ENCODE data around the gene PTPN21. TPM values are rescaled to one million over a fixed set of nuclear protein-coding genes. Genes with fewer than 3 reads are reported as not detected.

PTPN21 gene
- total RNA-seq, 4 donors from 2014 or later: 27.8 to 38.5 (median 28.9) TPM

DNA sequence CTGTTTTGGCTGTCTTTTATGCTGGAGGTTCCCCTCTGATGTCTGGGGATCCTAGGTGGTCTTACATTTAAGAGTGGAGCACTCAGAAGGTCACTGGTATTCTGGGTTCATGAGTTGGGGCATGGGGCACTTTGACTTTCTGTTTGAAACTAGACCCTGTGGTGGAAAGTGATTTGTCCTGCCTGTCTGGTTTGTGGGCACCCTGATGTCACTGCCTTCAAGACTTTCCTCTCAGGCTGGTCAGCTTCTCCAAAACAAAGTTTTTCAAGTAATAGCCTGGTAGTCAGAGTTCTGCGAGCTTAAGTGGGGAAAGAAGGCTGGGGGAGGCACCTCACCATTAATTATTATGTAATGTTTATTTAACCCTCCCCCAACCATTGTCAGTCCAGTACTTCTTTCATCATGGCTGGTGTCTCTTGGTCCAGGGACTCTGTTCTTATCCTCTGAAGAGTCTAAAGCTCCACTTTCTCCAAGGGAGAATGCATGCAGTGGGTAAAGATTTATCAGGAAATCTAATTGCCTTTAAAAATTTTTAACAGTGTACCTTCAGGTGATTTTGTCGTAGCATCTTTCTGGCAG lies 43.4 kb upstream of the PTPN21 start:
- 63 to 83% methylated on average over 2 of the region's 2 CpGs for WGBS, 2 donors (ENCODE audit: low coverage in 1 of 2)
- in situ Hi-C loops (cut with MboI; ENCODE audit: low pct_ligation_motif_present in 1 of 4, low pct_unique_long_range_greater_than_20kb in 1 of 4, low sequenced_read_pairs in 3 of 4): no loop called here

DNA sequence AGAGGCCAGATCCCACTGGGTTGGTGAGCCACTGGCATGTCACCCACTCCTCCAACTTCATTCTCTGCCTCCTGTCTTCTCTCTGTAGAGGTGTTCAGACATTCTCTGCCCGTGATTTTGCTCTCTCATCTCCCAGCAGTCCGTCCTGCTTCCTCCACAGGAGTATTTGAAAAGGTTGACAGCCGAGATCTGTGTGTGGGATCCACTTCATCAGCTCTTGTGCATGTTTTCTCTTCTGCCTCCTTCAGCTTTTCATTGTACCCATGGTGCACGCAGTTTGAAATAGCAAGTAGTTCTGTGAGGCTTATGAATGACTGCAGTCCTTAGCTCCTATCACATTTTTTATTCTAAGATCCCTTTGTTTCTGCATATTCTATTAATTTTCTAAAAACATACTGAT lies 42.8 kb upstream of the PTPN21 start:
- Histone ChIP-seq H3K4me1 (no peaks in the 10 kb centered on the region), H3K36me3 (peaks cover 0 to 73% (median 33%) of the 10 kb centered on the region in 4 donors), H3K9me3 (no peaks in the 10 kb centered on the region), H3K4me3 (no peak overlapping the region), H3K27me3 (no peaks in the 10 kb centered on the region), H3K27ac (no peak overlapping the region)
- DNase-seq: no peak
- intact Hi-C loops (cut with DNase I; ENCODE audit: low total_unique reads): no loop called here
- TF ChIP-seq POLR2A (IDR thresholded peaks at IDR 0.05) (no peak), EP300 (IDR thresholded peaks at IDR 0.05; ENCODE audit: low read depth) (no peak), POLR2AphosphoS5 (IDR thresholded peaks at IDR 0.05) (no peak), CTCF (IDR thresholded peaks at IDR 0.05) (no peak)
- 96% methylated on average over 4 of the region's 4 CpGs for WGBS, 2 donors (ENCODE audit: low coverage in 1 of 2)
- in situ Hi-C loops (cut with MboI; ENCODE audit: low pct_ligation_motif_present in 1 of 4, low pct_unique_long_range_greater_than_20kb in 1 of 4, low sequenced_read_pairs in 3 of 4): no loop called here

More for the DNA sequence above, 43.4 kb upstream of the PTPN21 start:
- Histone ChIP-seq H3K27me3 (no peaks in the 10 kb centered on the region), H3K4me3 (no peak overlapping the region), H3K4me1 (no peaks in the 10 kb centered on the region), H3K36me3 (peaks cover 0 to 77% (median 36%) of the 10 kb centered on the region in 4 donors), H3K9me3 (no peaks in the 10 kb centered on the region), H3K27ac (no peak overlapping the region)
- no peak for DNase-seq
- intact Hi-C loops (cut with DNase I; ENCODE audit: low total_unique reads): no loop called here
- no peak for TF ChIP-seq CTCF (IDR thresholded peaks at IDR 0.05)
- no peak for TF ChIP-seq POLR2A (IDR thresholded peaks at IDR 0.05)
- no peak for TF ChIP-seq EP300 (IDR thresholded peaks at IDR 0.05; ENCODE audit: low read depth)
- no peak for TF ChIP-seq POLR2AphosphoS5 (IDR thresholded peaks at IDR 0.05)

DNA sequence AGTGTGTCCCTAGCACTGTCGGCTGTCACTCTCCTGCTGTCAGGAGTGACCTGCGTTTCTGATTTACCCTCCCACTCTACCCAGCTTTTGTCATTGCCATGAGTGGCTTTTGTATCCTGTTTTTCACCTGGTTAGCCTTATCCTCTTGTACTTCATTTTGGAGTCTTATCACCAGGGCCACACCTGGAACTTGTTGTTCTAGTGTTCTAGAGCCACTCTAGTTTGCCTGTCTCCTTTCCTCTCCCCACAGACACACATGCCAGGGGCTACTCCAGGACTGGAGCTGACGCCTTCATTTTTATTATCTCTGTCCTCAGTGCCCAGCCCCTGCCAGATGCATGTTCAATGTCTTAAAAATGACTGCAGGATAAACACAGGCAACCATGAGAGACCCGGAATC lies 42.2 kb upstream of the PTPN21 start:
- no peak for DNase-seq
- H3K4me3 ChIP-seq: no peak overlapping the region
- peaks cover 0 to 68% (median 30%) of the 10 kb centered on the region in 4 donors for H3K36me3 ChIP-seq
- no peaks in the 10 kb centered on the region for H3K4me1 ChIP-seq
- intact Hi-C loops (cut with DNase I; ENCODE audit: low total_unique reads) (no loop called here), in situ Hi-C loops (cut with MboI; ENCODE audit: low pct_ligation_motif_present in 1 of 4, low pct_unique_long_range_greater_than_20kb in 1 of 4, low sequenced_read_pairs in 3 of 4) (no loop called here)
- no peaks in the 10 kb centered on the region for H3K9me3 ChIP-seq
- TF ChIP-seq POLR2AphosphoS5 (IDR thresholded peaks at IDR 0.05) (no peak), POLR2A (IDR thresholded peaks at IDR 0.05) (no peak)
- H3K27ac ChIP-seq: no peak overlapping the region
- 83 to 93% methylated on average over 2 to 4 of the region's 4 CpGs for WGBS, 2 donors (ENCODE audit: low coverage in 1 of 2)
- no peaks in the 10 kb centered on the region for H3K27me3 ChIP-seq

GRCh38 chr14:88592031-88592430 lies 37.2 kb upstream of the PTPN21 start:
- H3K27me3 ChIP-seq: no peaks in the 10 kb centered on the region
- no peak overlapping the region for H3K27ac ChIP-seq
- no peak for DNase-seq
- H3K36me3 ChIP-seq: peaks cover 0 to 43% (median 19%) of the 10 kb centered on the region in 4 donors
- peaks cover 0 to 10% (median 5%) of the 10 kb centered on the region in 4 donors for H3K4me1 ChIP-seq
- in situ Hi-C loops (cut with MboI; ENCODE audit: low pct_ligation_motif_present in 1 of 4, low pct_unique_long_range_greater_than_20kb in 1 of 4, low sequenced_read_pairs in 3 of 4): no loop called here
- intact Hi-C loops (cut with DNase I; ENCODE audit: low total_unique reads): no loop called here
- TF ChIP-seq EP300 (IDR thresholded peaks at IDR 0.05; ENCODE audit: low read depth): no peak
- TF ChIP-seq CTCF (IDR thresholded peaks at IDR 0.05): no peak
- H3K4me3 ChIP-seq: no peak overlapping the region
- H3K9me3 ChIP-seq: no peaks in the 10 kb centered on the region
- WGBS, 2 donors (ENCODE audit: low coverage in 1 of 2): 11 to 56% methylated on average over 1 of the region's 1 CpG

DNA sequence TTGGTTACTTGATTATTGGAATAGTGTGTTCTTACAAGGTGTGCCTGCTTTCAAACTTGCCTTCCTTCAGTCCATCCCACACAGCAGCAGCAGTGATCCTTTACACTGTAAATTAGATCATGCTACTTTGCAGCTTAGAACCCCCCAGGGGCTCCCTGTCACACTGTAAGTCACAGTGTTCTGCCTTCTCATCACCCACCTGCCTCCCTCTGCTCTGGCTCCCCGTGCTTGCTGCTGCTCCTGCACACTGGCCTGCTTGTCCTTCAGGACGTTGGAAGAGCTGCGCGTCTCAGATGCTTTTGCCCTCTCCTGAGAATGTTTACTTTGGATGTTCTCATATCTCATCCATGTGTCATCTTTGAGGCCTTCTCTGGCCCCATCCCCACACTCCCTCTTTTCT lies 35.4 kb upstream of the PTPN21 start:
- in situ Hi-C loops (cut with MboI; ENCODE audit: low pct_ligation_motif_present in 1 of 4, low pct_unique_long_range_greater_than_20kb in 1 of 4, low sequenced_read_pairs in 3 of 4) (no loop called here), intact Hi-C loops (cut with DNase I; ENCODE audit: low total_unique reads) (no loop called here)
- no peak for DNase-seq
- no peak for TF ChIP-seq POLR2A (IDR thresholded peaks at IDR 0.05)
- no peak for TF ChIP-seq CTCF (IDR thresholded peaks at IDR 0.05)
- TF ChIP-seq EP300 (IDR thresholded peaks at IDR 0.05; ENCODE audit: low read depth): no peak
- no peak for TF ChIP-seq POLR2AphosphoS5 (IDR thresholded peaks at IDR 0.05)
- 50 to 64% methylated on average over 3 to 4 of the region's 4 CpGs for WGBS, 2 donors (ENCODE audit: low coverage in 1 of 2)
- peaks cover 0 to 44% (median 20%) of the 10 kb centered on the region in 4 donors for H3K36me3 ChIP-seq
- H3K9me3 ChIP-seq: no peaks in the 10 kb centered on the region
- H3K27me3 ChIP-seq: no peaks in the 10 kb centered on the region
- peaks cover 0 to 10% (median 5%) of the 10 kb centered on the region in 4 donors for H3K4me1 ChIP-seq
- no peak overlapping the region for H3K4me3 ChIP-seq
- H3K27ac ChIP-seq: no peak overlapping the region
